WTC11 (cell line): ENCODE data around the gene MRPL19. TPM values are rescaled to one million over a fixed set of nuclear protein-coding genes. Genes with fewer than 3 reads are reported as not detected.
A peak's percentile ranks its signal among the peaks of the same experiment; 100 is the strongest.

Source experiments
- ATAC-seq: fragments of 200-7000 bp; cut with Tn5 transposase; 2 replicates; pipeline ENCODE4 v1.10.0; 2021; ENCODE audit warnings: mild to moderate bottlenecking, moderate library complexity
- CTCF ChIA-PET: fragments of 300-600 bp; sonication (Branson Sonifier 250); formaldehyde crosslinking; loops from one replicate; lab custom pipeline; 2021; ENCODE audit warnings: antibody characterized with exemption; lab: Charles Lee
- POLR2A ChIA-PET: fragments of 350-600 bp; sonication (Branson Sonifier 250); formaldehyde crosslinking; loops from one replicate; lab custom pipeline; 2021; ENCODE audit warnings: antibody characterized with exemption; lab: Charles Lee
- DNase-seq: peaks from one replicate; pipeline ENCODE4 v3.0.0; 2021; ENCODE audit warnings: low spot score
- H3K27ac Mint-ChIP-seq: 2 replicates; pipeline ENCODE4 v1.8.0; 2021; ENCODE audit warnings: mixed read lengths
- H3K27me3 Mint-ChIP-seq: 2 replicates; pipeline ENCODE4 v1.8.0; 2021; ENCODE audit warnings: low read depth, mild to moderate bottlenecking, moderate library complexity, mixed read lengths
- H3K36me3 Mint-ChIP-seq: 2 replicates; pipeline ENCODE4 v1.8.0; 2021; ENCODE audit warnings: mixed read lengths
- H3K4me1 Mint-ChIP-seq: 2 replicates; pipeline ENCODE4 v1.8.0; 2022; ENCODE audit warnings: mixed read lengths
- H3K4me3 Mint-ChIP-seq: 2 replicates; pipeline ENCODE4 v1.8.0; 2021; ENCODE audit warnings: mild to moderate bottlenecking, moderate library complexity, mixed read lengths
- H3K9me3 Mint-ChIP-seq: 2 replicates; pipeline ENCODE4 v1.8.0; 2021; ENCODE audit warnings: mixed read lengths
- CREM ChIP-seq: sonication (generic); formaldehyde crosslinking; IDR thresholded peaks from 2 replicates; pipeline ENCODE4 v1.8.1; 2022; ENCODE audit warnings: mild to moderate bottlenecking, missing genetic modification reagents, moderate library complexity
- ELF4 ChIP-seq: sonication (generic); formaldehyde crosslinking; IDR thresholded peaks from 2 replicates; pipeline ENCODE4 v1.8.1; 2022; ENCODE audit warnings: low read depth, mild to moderate bottlenecking, moderate library complexity, missing genetic modification reagents
- FOXK1 ChIP-seq: sonication (generic); formaldehyde crosslinking; IDR thresholded peaks from 2 replicates; pipeline ENCODE4 v1.8.0; 2022; ENCODE audit warnings: mild to moderate bottlenecking, moderate library complexity, missing genetic modification reagents
- MYBL2 ChIP-seq: sonication (generic); formaldehyde crosslinking; IDR thresholded peaks from 2 replicates; pipeline ENCODE4 v1.8.1; 2023; ENCODE audit warnings: mild to moderate bottlenecking, moderate library complexity, missing genetic modification reagents
- NFATC4 ChIP-seq: fragments of 250-450 bp; sonication (Bioruptor Pico); IDR thresholded peaks from 2 replicates; pipeline ENCODE4 v1.9.0; 2021; ENCODE audit warnings: mild to moderate bottlenecking
- NFE2L1 ChIP-seq: sonication (generic); formaldehyde crosslinking; IDR thresholded peaks from 2 replicates; pipeline ENCODE4 v1.8.1; 2023; ENCODE audit warnings: missing genetic modification reagents
- NR3C1 ChIP-seq: sonication (generic); formaldehyde crosslinking; conservative IDR thresholded peaks from 2 replicates; pipeline ENCODE4 v1.8.1; 2023; ENCODE audit warnings: low read depth, mild to moderate bottlenecking, missing genetic modification reagents
- PRRX2 ChIP-seq: fragments of 250-450 bp; sonication (Bioruptor Pico); IDR thresholded peaks from 2 replicates; pipeline ENCODE4 v1.8.0; 2021; ENCODE audit warnings: mild to moderate bottlenecking
- SMAD3 ChIP-seq: sonication (generic); formaldehyde crosslinking; IDR thresholded peaks from 2 replicates; pipeline ENCODE4 v1.8.0; 2022; ENCODE audit warnings: missing genetic modification reagents, mild to moderate bottlenecking, borderline replicate concordance
- TEAD1 ChIP-seq: sonication (generic); formaldehyde crosslinking; IDR thresholded peaks from 2 replicates; pipeline ENCODE4 v1.8.0; 2022; ENCODE audit warnings: mild to moderate bottlenecking, missing genetic modification reagents
- TEAD4 ChIP-seq: sonication (generic); formaldehyde crosslinking; IDR thresholded peaks from 2 replicates; pipeline ENCODE4 v1.8.0; 2022; ENCODE audit warnings: mild to moderate bottlenecking, missing genetic modification reagents
- ZNF219 ChIP-seq: sonication (generic); formaldehyde crosslinking; IDR thresholded peaks from 2 replicates; pipeline ENCODE4 v1.8.0; 2023; ENCODE audit warnings: missing genetic modification reagents, mild to moderate bottlenecking, borderline replicate concordance
- ZNF423 ChIP-seq: fragments of 250-450 bp; sonication (Bioruptor Pico); IDR thresholded peaks from 2 replicates; pipeline ENCODE4 v2.1.2; 2022; ENCODE audit warnings: mild to moderate bottlenecking, moderate library complexity
- total RNA-seq: library from RNA; stranded (reverse); gene quantifications from 3 replicates; pipeline ENCODE4 v1.2.3, GENCODE V29; 2021
- TF ChIP-seq, protein P1 (sequence below): sonication (generic); formaldehyde crosslinking; IDR thresholded peaks from 2 replicates; pipeline ENCODE4 v1.8.1; 2022; ENCODE audit warnings: missing genetic modification reagents, borderline replicate concordance
- TF ChIP-seq, protein P2 (sequence below): sonication (generic); formaldehyde crosslinking; IDR thresholded peaks from 2 replicates; pipeline ENCODE4 v1.8.1; 2023; ENCODE audit warnings: mild to moderate bottlenecking, missing genetic modification reagents
- TF ChIP-seq, protein P3 (sequence below): sonication (generic); formaldehyde crosslinking; IDR thresholded peaks from 2 replicates; pipeline ENCODE4 v1.8.0; 2023; ENCODE audit warnings: mild to moderate bottlenecking, missing genetic modification reagents
- TF ChIP-seq, protein P4 (sequence below): sonication (generic); formaldehyde crosslinking; IDR thresholded peaks from 2 replicates; pipeline ENCODE4 v1.8.1; 2023; ENCODE audit warnings: mild to moderate bottlenecking, missing genetic modification reagents, moderate library complexity

The MRPL19 gene
- total RNA-seq, 1 experiment from 2014 or later, result 65.8 TPM

DNA sequence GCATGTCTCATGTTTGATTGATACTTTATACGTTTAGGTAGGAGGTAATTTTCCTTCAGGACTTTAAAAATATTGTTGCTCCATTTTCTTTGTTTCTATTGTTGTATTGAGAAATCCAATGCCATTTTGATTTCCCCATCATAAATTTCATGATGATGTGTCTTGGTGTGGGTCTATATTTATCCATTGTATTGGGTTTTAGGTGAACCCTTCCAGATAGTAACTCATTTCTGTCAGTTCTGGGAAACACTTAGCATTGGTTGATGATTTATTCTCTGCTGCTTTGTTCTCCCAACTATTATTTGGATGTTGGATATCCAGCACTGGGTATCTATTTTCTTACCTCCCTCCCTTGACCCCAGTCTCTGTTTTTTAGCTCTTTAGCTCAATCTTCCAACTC, 10.0 kb downstream of the MRPL19 start (continued):
- TF ChIP-seq, protein P1, sequence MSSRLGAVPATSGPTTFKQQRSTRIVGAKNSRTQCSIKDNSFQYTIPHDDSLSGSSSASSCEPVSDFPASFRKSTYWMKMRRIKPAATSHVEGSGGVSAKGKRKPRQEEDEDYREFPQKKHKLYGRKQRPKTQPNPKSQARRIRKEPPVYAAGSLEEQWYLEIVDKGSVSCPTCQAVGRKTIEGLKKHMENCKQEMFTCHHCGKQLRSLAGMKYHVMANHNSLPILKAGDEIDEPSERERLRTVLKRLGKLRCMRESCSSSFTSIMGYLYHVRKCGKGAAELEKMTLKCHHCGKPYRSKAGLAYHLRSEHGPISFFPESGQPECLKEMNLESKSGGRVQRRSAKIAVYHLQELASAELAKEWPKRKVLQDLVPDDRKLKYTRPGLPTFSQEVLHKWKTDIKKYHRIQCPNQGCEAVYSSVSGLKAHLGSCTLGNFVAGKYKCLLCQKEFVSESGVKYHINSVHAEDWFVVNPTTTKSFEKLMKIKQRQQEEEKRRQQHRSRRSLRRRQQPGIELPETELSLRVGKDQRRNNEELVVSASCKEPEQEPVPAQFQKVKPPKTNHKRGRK (CRISPR knock-in tag), result no peak
- no peak for TF ChIP-seq ELF4 (CRISPR knock-in tag)

DNA sequence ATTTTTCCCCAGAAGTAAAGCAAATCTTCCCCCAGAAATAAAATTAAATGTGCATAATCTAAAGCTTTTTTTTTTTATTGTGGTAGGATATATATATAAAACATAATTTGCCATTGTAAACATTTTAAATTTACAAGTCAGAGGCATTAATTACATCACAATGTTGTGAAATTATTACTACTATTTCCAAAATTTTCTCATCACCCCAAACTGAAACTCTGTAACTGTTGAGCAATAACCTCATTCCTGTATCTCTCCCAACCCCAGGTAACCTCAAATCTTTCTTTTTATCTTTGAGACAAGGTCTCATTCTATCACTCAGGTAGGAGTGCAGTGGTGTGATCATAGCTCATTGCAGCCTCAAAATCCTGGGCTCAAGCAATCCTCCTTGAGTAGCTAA, 11.2 kb downstream of the MRPL19 start:
- Mint-ChIP-seq H3K27me3 (no peaks in the 10 kb centered on the region), H3K4me3 (no peak overlapping the region), H3K27ac (no peak overlapping the region), H3K4me1 (peaks cover 12% of the 10 kb centered on the region), H3K9me3 (no peaks in the 10 kb centered on the region), H3K36me3 (peaks cover 61% of the 10 kb centered on the region)
- ATAC-seq (no peak), DNase-seq (no peak)
- TF ChIP-seq, protein P2, sequence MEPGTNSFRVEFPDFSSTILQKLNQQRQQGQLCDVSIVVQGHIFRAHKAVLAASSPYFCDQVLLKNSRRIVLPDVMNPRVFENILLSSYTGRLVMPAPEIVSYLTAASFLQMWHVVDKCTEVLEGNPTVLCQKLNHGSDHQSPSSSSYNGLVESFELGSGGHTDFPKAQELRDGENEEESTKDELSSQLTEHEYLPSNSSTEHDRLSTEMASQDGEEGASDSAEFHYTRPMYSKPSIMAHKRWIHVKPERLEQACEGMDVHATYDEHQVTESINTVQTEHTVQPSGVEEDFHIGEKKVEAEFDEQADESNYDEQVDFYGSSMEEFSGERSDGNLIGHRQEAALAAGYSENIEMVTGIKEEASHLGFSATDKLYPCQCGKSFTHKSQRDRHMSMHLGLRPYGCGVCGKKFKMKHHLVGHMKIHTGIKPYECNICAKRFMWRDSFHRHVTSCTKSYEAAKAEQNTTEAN (CRISPR knock-in tag), result no peak
- ChIA-PET CTCF (interaction anchor here (2.6 kb wide), 1 partner anchor 17 kb away, joined by 12 read pairs; no protein-coding TSS in a partner anchor), POLR2A (no interaction called here)

DNA sequence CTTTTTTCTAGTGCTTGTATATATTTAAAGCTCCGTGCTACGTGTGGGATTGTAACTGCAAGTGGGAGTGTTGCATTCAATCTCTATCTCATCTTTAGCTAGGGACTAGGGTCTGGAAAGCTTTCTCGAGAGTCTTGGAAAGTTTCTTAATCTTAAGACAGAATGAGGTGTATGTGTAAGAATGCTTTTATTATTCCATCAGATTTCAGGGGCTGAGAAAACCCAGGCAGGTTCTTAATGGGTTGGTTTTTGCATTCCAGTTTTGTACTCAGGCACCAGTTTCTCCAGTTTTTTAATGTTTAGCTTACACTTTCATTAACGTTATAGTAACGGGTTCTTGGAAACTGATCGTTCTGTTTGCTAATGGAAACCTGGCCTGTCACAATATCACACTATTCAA, 20.3 kb downstream of the MRPL19 start:
- DNase-seq (no peak), ATAC-seq (no peak)
- H3K4me1 Mint-ChIP-seq, result peaks cover 17% of the 10 kb centered on the region
- H3K9me3 Mint-ChIP-seq, result no peaks in the 10 kb centered on the region
- POLR2A ChIA-PET, result no interaction called here
- CTCF ChIA-PET, result interaction anchor here (1.0 to 6.2 kb wide), 2 partner anchors 10 to 26 kb away, joined by 3 to 20 read pairs; no protein-coding TSS in a partner anchor
- peaks cover 22% of the 10 kb centered on the region for H3K36me3 Mint-ChIP-seq
- H3K27ac Mint-ChIP-seq, result peak overlapping the region; percentile 82; the same call in 1 of the 2 replicates
- no peaks in the 10 kb centered on the region for H3K27me3 Mint-ChIP-seq
- H3K4me3 Mint-ChIP-seq, result no peak overlapping the region
- TF ChIP-seq MYBL2 (CRISPR knock-in tag) (no peak), NR3C1 (CRISPR knock-in tag) (no peak), ZNF423 (CRISPR knock-in tag) (no peak), SMAD3 (CRISPR knock-in tag) (no peak), ELF4 (CRISPR knock-in tag) (no peak), TEAD1 (CRISPR knock-in tag) (no peak), PRRX2 (CRISPR knock-in tag) (no peak), NFATC4 (no peak), CREM (CRISPR knock-in tag) (no peak), TEAD4 (CRISPR knock-in tag) (no peak), FOXK1 (CRISPR knock-in tag) (no peak), ZNF219 (CRISPR knock-in tag) (no peak), NFE2L1 (CRISPR knock-in tag) (no peak)
- TF ChIP-seq, protein P3, sequence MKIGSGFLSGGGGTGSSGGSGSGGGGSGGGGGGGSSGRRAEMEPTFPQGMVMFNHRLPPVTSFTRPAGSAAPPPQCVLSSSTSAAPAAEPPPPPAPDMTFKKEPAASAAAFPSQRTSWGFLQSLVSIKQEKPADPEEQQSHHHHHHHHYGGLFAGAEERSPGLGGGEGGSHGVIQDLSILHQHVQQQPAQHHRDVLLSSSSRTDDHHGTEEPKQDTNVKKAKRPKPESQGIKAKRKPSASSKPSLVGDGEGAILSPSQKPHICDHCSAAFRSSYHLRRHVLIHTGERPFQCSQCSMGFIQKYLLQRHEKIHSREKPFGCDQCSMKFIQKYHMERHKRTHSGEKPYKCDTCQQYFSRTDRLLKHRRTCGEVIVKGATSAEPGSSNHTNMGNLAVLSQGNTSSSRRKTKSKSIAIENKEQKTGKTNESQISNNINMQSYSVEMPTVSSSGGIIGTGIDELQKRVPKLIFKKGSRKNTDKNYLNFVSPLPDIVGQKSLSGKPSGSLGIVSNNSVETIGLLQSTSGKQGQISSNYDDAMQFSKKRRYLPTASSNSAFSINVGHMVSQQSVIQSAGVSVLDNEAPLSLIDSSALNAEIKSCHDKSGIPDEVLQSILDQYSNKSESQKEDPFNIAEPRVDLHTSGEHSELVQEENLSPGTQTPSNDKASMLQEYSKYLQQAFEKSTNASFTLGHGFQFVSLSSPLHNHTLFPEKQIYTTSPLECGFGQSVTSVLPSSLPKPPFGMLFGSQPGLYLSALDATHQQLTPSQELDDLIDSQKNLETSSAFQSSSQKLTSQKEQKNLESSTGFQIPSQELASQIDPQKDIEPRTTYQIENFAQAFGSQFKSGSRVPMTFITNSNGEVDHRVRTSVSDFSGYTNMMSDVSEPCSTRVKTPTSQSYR (CRISPR knock-in tag), result no peak
- TF ChIP-seq, protein P4, sequence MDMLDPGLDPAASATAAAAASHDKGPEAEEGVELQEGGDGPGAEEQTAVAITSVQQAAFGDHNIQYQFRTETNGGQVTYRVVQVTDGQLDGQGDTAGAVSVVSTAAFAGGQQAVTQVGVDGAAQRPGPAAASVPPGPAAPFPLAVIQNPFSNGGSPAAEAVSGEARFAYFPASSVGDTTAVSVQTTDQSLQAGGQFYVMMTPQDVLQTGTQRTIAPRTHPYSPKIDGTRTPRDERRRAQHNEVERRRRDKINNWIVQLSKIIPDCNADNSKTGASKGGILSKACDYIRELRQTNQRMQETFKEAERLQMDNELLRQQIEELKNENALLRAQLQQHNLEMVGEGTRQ (CRISPR knock-in tag), result no peak
